A549 (cell line): ENCODE measurements around the gene MFN2.

Experiments used
- BHLHE40 ChIP-seq: IDR thresholded peaks from 2 replicates; pipeline ENCODE4 v1.6.1; 2012; ENCODE audit warnings: low read depth, low read length, inconsistent platforms
- EP300 ChIP-seq, 2 experiments: fragments of >200 bp; sonication (Bioruptor Twin); formaldehyde crosslinking; IDR thresholded peaks; 2 replicates in 1 of 2; 3 replicates in 1 of 2; pipeline ENCODE4 v1.6.1; 2016 to 2017
- NR3C1 ChIP-seq: fragments of >200 bp; sonication (Bioruptor Twin); formaldehyde crosslinking; IDR thresholded peaks from 3 replicates; pipeline ENCODE4 v1.6.1; 2017
- POLR2A ChIP-seq: IDR thresholded peaks from 2 replicates; pipeline ENCODE4 v1.6.1; 2012; ENCODE audit warnings: mild to moderate bottlenecking, low read length
- REST ChIP-seq: fragments of 200-600 bp; sonication (generic); IDR thresholded peaks from 2 replicates; pipeline ENCODE4 v1.6.1; 2016; ENCODE audit warnings: antibody characterized with exemption, mild to moderate bottlenecking, moderate library complexity
- ZFP36 ChIP-seq: fragments of 450-650 bp; IDR thresholded peaks from 2 replicates; pipeline ENCODE4 v1.6.1; 2014; ENCODE audit warnings: borderline replicate concordance; ENCODE audit not compliant: partially characterized antibody
- TF ChIP-seq, protein P1 (sequence below): fragments of >200 bp; sonication (Bioruptor Twin); formaldehyde crosslinking; IDR thresholded peaks from 3 replicates; pipeline ENCODE4 v1.5.1; 2016

DNA sequence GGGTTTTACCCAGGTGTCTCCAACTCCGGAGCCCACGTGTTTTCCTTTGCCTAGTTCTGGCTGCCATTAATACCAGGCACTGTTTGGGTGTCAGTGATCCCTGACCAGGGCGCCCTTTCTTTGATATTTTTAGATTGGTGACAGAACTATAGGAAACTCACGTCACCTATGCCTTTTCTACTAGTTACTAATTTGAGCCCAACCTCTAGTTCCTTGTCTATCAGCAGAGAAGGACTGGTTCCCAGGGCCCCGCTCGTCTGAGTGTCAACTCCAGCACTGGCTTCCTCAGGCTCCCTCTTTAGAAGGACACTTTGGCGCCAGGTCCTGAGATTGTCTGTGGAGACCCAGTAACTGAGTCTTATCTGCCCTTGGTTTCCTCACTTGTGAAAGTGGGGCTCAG, 9.4 kb downstream of the MFN2 start:
- no peak for TF ChIP-seq POLR2A
- TF ChIP-seq ZFP36: no peak
- TF ChIP-seq, protein P1, sequence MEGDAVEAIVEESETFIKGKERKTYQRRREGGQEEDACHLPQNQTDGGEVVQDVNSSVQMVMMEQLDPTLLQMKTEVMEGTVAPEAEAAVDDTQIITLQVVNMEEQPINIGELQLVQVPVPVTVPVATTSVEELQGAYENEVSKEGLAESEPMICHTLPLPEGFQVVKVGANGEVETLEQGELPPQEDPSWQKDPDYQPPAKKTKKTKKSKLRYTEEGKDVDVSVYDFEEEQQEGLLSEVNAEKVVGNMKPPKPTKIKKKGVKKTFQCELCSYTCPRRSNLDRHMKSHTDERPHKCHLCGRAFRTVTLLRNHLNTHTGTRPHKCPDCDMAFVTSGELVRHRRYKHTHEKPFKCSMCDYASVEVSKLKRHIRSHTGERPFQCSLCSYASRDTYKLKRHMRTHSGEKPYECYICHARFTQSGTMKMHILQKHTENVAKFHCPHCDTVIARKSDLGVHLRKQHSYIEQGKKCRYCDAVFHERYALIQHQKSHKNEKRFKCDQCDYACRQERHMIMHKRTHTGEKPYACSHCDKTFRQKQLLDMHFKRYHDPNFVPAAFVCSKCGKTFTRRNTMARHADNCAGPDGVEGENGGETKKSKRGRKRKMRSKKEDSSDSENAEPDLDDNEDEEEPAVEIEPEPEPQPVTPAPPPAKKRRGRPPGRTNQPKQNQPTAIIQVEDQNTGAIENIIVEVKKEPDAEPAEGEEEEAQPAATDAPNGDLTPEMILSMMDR: no peak
- no peak for TF ChIP-seq BHLHE40
- TF ChIP-seq EP300 (IDR thresholded peaks at IDR 0.05): no peak
- no peak for TF ChIP-seq REST
- no peak for TF ChIP-seq NR3C1
